Measurements from ENCODE around the gene BICRA. TPM values are rescaled to one million over a fixed set of nuclear protein-coding genes. Genes with fewer than 3 reads are reported as not detected.
"Not testable (repeated sequence)": the region's sequence is repeated elsewhere in the genome, so short reads cannot be mapped to it uniquely, and the experiment has no call there.

The BICRA gene
- 10 to 100 TPM; 14.9 to 16.8 TPM for total RNA-seq
- long read RNA-seq, partial matches to known transcripts: 0 of 7 reads
- long read RNA-seq, other reads (novel, unspliced or antisense): 3 of 7 reads

DNA sequence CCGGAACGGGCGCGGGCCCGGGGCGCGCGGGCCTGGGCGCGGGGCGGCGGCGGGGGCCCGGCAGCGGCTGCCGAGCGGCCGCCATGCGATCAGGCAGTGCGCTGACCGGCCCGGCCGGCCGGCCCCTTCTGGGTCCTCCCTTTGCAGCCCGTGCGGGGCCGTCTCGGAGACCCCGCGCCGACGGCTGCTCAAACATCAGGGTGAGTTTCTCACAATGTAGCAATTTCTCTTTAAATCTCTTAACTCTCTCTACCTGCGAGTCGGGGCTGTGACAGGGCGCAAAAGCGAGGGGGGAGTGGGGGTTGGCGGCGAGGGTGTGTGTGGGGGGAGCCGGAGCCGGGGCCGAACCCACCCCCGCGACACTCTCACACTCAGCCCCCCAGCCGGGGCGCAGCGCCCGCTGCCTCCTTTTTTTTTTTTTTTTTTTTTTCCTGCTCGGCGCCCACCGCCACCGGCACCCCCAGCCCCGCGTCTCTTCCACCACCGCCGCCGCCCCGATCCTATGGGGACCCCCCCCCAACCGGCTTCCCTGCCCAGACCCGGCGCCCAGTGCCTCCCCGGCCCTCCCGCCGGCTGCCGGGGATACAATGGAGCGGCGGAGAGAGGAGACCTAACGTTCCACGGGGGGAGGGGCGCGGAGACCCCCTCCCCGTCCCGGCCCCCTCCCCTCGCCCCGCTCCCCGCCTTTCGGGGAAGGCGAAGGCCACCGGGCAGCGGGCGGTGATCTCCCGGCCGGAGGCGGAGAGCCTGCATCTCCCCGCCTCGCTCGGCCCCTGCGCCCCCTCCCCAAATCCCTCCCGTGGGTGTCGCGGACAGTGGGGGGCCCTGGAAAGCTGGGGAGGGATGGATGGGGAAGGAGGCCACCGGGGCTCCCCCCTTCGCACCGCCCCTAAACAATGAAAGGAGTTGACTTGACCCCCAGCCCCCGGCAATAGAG lies at the start of gene BICRA:
BICRA (plus strand) TSS at position 166 of the 937 bp plus-strand sequence. CDS start 64,441 bp downstream, outside the sequence.
- peak; percentile 79 to 88 for DNase-seq
- ATAC-seq: peak; percentile 61
- intact Hi-C loops (cut with DNase I, micrococcal nuclease): no loop called here

- ATAC-seq (peak; percentile 56), DNase-seq (no peak)
- intact Hi-C loops (cut with DNase I, micrococcal nuclease): no loop called here
Observed at GRCh38 chr19:47560999-47561398, 47.9 kb upstream of the BICRA start.

GRCh38 chr19:47561440-47562057 lies 47.4 kb upstream of the BICRA start:
- intact Hi-C loops (cut with DNase I, micrococcal nuclease): no loop called here
- peak; percentile 41 for ATAC-seq
- DNase-seq: no peak

GRCh38 chr19:47564081-47564480 lies 44.9 kb upstream of the BICRA start:
- DNase-seq (peak; percentile 54 to 69), ATAC-seq (peak; percentile 96)
- intact Hi-C loops (cut with DNase I, micrococcal nuclease): no loop called here

DNA sequence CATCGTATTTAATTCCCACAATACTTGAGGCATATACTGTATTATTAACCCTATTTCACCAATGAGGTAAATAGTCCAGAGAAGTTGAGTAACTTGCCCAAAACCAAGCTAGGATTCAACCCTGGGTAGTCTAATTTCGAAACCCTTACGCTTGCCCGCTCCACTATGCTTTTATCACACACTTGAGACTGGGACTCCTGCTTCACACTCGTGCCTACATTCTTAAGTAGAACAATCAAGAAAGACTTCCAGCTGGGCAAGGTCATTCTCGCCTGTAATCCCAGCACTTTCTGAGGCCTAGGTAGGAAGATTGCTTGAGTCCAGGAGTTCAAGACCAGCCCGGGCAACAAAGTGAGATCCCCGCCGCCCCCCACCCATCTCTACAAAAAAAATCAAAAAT lies 39.6 kb upstream of the BICRA start:
- ATAC-seq: no peak
- no peak for DNase-seq
- intact Hi-C loops (cut with DNase I, micrococcal nuclease): no loop called here

GRCh38 chr19:47572635-47573034 lies 36.3 kb upstream of the BICRA start:
- DNase-seq: no peak
- no peak for ATAC-seq
- intact Hi-C loops (cut with DNase I, micrococcal nuclease): no loop called here

DNA sequence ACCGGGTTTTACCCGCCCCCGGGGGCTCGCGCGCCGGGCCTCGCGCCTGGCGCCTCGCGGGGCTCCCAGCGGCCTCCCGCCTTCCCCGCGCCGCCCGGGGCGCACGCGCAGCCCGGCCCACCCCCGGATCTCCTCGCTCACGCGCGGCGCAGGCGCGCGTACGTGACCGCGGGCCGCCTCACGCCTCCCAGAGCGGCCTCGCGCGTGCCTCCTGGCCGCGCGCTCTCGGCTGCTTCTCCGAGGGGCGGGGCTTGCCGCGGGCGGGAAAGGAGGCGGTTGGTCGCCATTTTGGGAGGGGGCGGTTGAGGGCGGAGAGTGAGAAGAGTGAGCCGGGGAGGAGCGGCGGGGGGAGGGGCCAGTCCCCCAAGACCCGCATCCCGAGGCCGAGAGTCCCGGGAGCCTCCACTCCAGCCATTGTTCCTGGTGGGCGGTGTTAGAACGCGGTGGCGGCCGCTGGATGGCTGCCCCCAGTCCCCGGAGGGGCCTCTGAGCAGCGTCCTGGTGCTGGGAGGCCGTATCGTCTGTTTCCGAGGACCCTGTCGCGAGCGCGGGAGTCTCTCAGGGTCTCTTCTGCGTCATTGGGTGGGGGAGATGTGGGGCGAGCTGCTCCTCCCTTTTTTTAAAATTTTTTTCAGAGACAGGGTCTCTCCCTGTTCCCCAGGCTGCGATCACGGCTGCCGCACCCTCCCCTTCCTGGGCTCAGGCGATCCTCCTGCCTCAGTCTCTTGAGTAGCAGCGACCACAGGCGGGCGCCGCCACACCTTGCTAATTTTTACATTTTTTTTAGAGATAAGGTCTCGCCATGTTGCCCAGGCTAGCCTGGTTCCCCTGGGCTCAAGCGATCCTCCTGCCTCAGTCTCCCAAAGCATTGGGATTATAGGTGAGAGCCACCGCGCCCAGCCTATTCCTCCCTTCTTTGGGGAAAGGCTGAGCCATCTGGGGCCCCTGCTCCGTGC lies 35.6 kb upstream of the BICRA start, which contains the start of gene ZNF541:
ZNF541 (minus strand) TSS at position 78 of the 956 bp plus-strand sequence. CDS start 17,292 bp downstream, outside the sequence.
- ATAC-seq (peak; percentile 51), DNase-seq (peak; percentile 39 to 56)
- intact Hi-C loops (cut with DNase I, micrococcal nuclease): no loop called here

GRCh38 chr19:47580397-47580796 lies 28.5 kb upstream of the BICRA start:
- ATAC-seq: no peak
- intact Hi-C loops (cut with DNase I, micrococcal nuclease): no loop called here
- DNase-seq: no peak

DNA sequence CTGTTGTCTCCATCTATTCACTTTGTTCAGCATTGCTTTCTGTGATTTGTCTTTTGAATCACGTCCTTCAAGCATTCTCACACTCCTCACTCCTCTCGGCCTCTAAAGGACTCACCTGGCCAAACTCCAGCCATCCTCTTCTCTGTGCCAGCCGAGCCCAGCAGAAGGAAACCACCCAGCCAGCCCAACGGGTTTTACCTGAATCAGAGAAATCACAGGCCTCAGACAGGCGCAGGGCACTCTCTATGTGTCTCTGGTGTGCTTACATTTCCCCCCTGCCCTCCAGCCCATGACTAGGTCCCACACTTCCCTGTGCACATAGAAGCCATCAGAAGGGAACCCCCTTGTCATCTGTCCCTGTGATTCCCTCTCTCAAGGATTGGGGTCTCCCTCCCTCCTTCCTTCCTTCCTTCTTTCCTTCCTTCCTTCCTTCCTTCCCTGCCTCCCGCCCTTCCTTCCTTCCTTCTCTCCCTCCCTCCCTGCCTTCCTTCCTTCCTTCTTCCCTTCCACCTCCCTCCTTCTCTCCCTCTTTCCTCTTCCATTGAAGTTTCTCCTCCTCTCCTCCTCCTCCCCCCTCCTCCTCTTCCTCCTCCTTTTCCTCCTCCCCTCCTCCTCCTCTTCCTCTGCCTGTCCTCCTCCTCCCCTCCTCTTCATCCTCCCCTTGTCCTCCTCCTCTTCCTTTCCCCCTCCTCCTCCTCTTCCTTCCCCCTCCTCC lies 27.2 kb upstream of the BICRA start:
- ATAC-seq: no peak
- no peak for DNase-seq
- intact Hi-C loops (cut with DNase I, micrococcal nuclease): no loop called here

- DNase-seq (no peak), ATAC-seq (no peak)
- intact Hi-C loops (cut with DNase I, micrococcal nuclease): no loop called here
Observed at GRCh38 chr19:47582320-47582909, 26.5 kb upstream of the BICRA start.

DNA sequence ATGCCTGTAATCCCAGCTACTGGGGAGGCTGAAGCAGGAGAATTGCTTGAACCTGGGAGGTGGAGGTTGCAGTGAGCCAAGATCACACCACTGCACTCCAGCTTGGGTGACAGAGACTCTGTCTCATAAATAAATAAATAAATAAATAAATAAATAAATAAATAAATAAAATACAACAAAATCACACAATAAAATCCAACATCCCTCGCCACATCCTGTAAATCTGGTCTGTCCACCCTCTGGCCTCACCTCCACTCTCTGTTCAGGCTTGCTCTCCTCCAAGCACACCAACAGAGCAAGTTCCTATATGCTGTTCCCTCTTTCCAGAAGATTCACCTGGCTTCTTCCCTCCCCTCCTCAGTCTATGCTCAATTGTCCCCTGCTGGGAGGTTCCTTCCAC lies 25.8 kb upstream of the BICRA start:
- ATAC-seq; intact Hi-C loops (cut with DNase I, micrococcal nuclease); DNase-seq: not testable (repeated sequence)

DNA sequence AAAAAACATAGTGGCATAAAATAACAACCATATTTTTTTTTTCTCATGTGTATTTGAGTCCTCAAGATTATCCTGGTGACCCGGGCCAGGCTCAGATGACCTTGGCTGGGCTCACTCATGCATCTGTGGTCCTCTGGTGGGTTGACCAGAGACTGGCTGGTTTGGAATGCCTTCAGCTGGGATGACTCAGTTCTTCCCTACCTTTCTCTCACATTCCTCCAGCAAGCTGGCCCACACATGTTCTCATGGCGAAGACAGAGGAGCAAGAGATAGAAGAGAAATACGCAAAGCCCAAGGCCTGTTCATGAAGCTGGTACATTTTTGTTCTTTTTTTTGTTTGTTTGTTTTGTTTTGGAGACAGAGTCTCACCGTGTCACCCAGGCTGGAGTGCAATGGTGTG lies 21.6 kb upstream of the BICRA start:
- intact Hi-C loops (cut with DNase I, micrococcal nuclease): no loop called here
- ATAC-seq (no peak), DNase-seq (no peak)

DNA sequence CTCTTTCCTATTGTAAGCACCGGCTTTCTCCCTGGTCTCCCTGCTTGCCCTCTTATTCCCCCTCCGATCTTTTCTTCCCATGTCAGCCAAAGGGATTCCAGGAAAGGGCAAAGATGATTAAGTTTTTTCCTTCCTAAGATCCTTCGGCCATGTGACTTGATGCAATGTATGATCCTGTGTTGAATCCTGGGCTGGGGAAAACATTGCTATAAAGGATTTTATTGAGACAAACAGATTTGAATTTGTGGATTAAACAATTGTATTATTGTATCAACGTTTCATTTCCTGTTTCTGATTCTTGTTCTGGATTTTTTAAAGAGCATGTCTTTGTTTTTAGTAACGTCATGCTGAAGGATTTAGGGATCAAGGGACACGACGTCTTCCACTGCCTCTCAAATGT lies 19.1 kb upstream of the BICRA start:
- no peak for ATAC-seq
- intact Hi-C loops (cut with DNase I, micrococcal nuclease): no loop called here
- no peak for DNase-seq

DNA sequence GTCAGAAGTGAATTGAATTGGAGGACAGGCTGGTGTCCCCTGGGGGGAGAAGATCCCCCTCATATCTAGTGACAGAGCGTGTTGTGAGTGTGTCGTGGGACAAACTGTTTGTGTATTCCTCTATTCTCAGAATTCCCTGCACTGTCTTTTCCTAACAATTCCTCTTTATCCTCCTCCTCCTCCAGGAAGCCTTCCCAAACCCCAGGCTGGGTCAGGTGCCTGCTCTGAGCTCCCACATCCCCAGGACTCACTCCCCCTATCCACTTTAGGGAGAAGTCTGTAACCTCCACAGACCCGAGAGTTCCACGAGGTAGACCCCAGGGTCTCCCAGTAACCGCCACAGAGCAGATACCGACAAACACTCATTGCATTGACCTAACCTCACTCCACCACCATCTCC lies 15.1 kb upstream of the BICRA start:
- intact Hi-C loops (cut with DNase I, micrococcal nuclease): no loop called here
- ATAC-seq: no peak

GRCh38 chr19:47595944-47596343 lies 13.0 kb upstream of the BICRA start:
- ATAC-seq (no peak), DNase-seq (no peak)
- intact Hi-C loops (cut with DNase I, micrococcal nuclease): no loop called here

More for the DNA sequence above, 15.1 kb upstream of the BICRA start:
- no peak for DNase-seq

DNA sequence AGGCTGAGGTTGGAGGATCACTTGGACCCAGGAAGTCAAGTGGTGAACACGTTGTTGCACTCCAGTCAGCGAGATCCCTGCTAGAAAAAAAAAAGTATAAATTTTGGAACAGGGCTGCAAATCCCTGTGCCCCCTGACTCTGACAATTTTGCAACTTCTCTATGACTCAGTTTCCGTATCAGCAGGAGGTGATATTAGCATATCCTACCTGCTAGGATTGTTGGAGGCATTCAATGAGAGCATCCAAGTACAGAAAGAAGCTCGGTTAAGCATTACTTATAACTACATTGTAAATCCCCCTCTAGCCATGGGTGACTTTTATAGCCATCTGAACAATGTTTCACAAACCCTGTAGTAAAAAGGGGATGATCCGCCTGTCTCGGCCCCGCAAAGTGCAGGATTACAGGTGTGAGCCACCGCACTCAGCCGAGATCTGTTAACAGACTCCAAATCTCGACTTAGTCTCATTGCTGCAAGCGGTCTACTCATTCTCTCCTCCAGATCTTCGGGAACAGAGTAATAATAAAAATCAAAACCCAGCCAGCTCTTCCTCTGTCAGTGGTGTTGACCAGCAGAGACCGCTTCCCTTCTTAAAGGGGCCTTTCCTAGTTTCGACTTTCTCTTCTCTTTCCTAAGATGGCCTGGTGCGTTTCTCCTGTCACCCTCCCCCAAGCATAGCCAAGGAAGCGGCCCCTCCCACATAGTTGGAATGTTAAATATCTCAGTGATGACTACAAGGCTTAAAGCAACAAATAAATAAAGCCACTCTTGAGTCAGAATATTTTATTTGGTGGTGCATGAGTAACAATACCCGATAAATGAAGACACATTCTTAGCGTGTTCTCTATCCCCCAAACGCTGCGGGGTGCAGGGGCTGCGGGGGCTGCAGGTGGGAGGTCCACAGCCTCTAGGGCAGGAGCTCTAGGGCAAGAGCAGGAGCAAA lies 10.3 kb upstream of the BICRA start:
- ATAC-seq (no peak), DNase-seq (peak; percentile 30 to 64)
- intact Hi-C loops (cut with DNase I, micrococcal nuclease): no loop called here
